WTC11 (cell line): Measurements from ENCODE around the gene SH3BP4. TPM values are rescaled to one million over a fixed set of nuclear protein-coding genes. Genes with fewer than 3 reads are reported as not detected.

Experiments
- ATAC-seq: fragments of 200-7000 bp; cut with Tn5 transposase; 2 replicates; pipeline ENCODE4 v1.10.0; 2021; ENCODE audit warnings: mild to moderate bottlenecking, moderate library complexity
- CTCF ChIA-PET: fragments of 300-600 bp; sonication (Branson Sonifier 250); formaldehyde crosslinking; loops from one replicate; lab custom pipeline; 2021; ENCODE audit warnings: antibody characterized with exemption; lab: Charles Lee
- POLR2A ChIA-PET: fragments of 350-600 bp; sonication (Branson Sonifier 250); formaldehyde crosslinking; loops from one replicate; lab custom pipeline; 2021; ENCODE audit warnings: antibody characterized with exemption; lab: Charles Lee
- DNase-seq: peaks from one replicate; pipeline ENCODE4 v3.0.0; 2021; ENCODE audit warnings: low spot score
- H3K27ac Mint-ChIP-seq: 2 replicates; pipeline ENCODE4 v1.8.0; 2021; ENCODE audit warnings: mixed read lengths
- H3K27me3 Mint-ChIP-seq: 2 replicates; pipeline ENCODE4 v1.8.0; 2021; ENCODE audit warnings: low read depth, mild to moderate bottlenecking, moderate library complexity, mixed read lengths
- H3K36me3 Mint-ChIP-seq: 2 replicates; pipeline ENCODE4 v1.8.0; 2021; ENCODE audit warnings: mixed read lengths
- H3K4me1 Mint-ChIP-seq: 2 replicates; pipeline ENCODE4 v1.8.0; 2022; ENCODE audit warnings: mixed read lengths
- H3K4me3 Mint-ChIP-seq: 2 replicates; pipeline ENCODE4 v1.8.0; 2021; ENCODE audit warnings: mild to moderate bottlenecking, moderate library complexity, mixed read lengths
- H3K9me3 Mint-ChIP-seq: 2 replicates; pipeline ENCODE4 v1.8.0; 2021; ENCODE audit warnings: mixed read lengths
- ATF1 ChIP-seq: sonication (generic); formaldehyde crosslinking; IDR thresholded peaks from 2 replicates; pipeline ENCODE4 v1.8.1; 2023; ENCODE audit warnings: mild to moderate bottlenecking, moderate library complexity, missing genetic modification reagents
- ATF6 ChIP-seq: sonication (generic); formaldehyde crosslinking; IDR thresholded peaks from 2 replicates; pipeline ENCODE4 v1.8.1; 2023; ENCODE audit warnings: mild to moderate bottlenecking, missing genetic modification reagents
- ERG ChIP-seq: fragments of 250-450 bp; sonication (Bioruptor Pico); IDR thresholded peaks from 2 replicates; pipeline ENCODE4 v1.8.0; 2021; ENCODE audit warnings: mild to moderate bottlenecking
- GRHL2 ChIP-seq: fragments of 250-450 bp; sonication (Bioruptor Pico); IDR thresholded peaks from 2 replicates; pipeline ENCODE4 v1.8.0; 2022; ENCODE audit warnings: mild to moderate bottlenecking, moderate library complexity; ENCODE audit not compliant: insufficient replicate concordance, severe bottlenecking
- GTF2I ChIP-seq: fragments of 250-450 bp; sonication (Bioruptor Pico); conservative IDR thresholded peaks from 2 replicates; pipeline ENCODE4 v1.4.0; 2021; ENCODE audit warnings: mild to moderate bottlenecking
- JAZF1 ChIP-seq: fragments of 250-450 bp; sonication (Bioruptor Pico); IDR thresholded peaks from 2 replicates; pipeline ENCODE4 v1.9.0; 2021; ENCODE audit warnings: moderate library complexity, mild to moderate bottlenecking, inconsistent platforms
- MYBL2 ChIP-seq: sonication (generic); formaldehyde crosslinking; IDR thresholded peaks from 2 replicates; pipeline ENCODE4 v1.8.1; 2023; ENCODE audit warnings: mild to moderate bottlenecking, moderate library complexity, missing genetic modification reagents
- NFE2L1 ChIP-seq: sonication (generic); formaldehyde crosslinking; IDR thresholded peaks from 2 replicates; pipeline ENCODE4 v1.8.1; 2023; ENCODE audit warnings: missing genetic modification reagents
- NR1H2 ChIP-seq: sonication (generic); formaldehyde crosslinking; IDR thresholded peaks from 2 replicates; pipeline ENCODE4 v1.9.0; 2021; ENCODE audit warnings: mild to moderate bottlenecking, moderate library complexity, missing genetic modification reagents
- SMAD4 ChIP-seq: sonication (generic); formaldehyde crosslinking; IDR thresholded peaks from 2 replicates; pipeline ENCODE4 v1.8.0; 2022; ENCODE audit warnings: mild to moderate bottlenecking, missing genetic modification reagents
- SP1 ChIP-seq: sonication (generic); formaldehyde crosslinking; conservative IDR thresholded peaks from 2 replicates; pipeline ENCODE4 v1.8.1; 2022; ENCODE audit warnings: missing genetic modification reagents
- TEAD1 ChIP-seq: sonication (generic); formaldehyde crosslinking; IDR thresholded peaks from 2 replicates; pipeline ENCODE4 v1.8.0; 2022; ENCODE audit warnings: mild to moderate bottlenecking, missing genetic modification reagents
- ZBTB21 ChIP-seq: sonication (generic); formaldehyde crosslinking; IDR thresholded peaks from 2 replicates; pipeline ENCODE4 v1.8.1; 2023; ENCODE audit warnings: mild to moderate bottlenecking, missing genetic modification reagents, borderline replicate concordance
- ZNF416 ChIP-seq: fragments of 250-450 bp; sonication (Bioruptor Pico); IDR thresholded peaks from 2 replicates; pipeline ENCODE4 v1.9.0; 2021; ENCODE audit warnings: mild to moderate bottlenecking, inconsistent platforms
- ZNF425 ChIP-seq: fragments of 250-450 bp; sonication (Bioruptor Pico); conservative IDR thresholded peaks from 2 replicates; pipeline ENCODE4 v1.9.0; 2021; ENCODE audit warnings: mild to moderate bottlenecking
- total RNA-seq: library from RNA; stranded (reverse); gene quantifications from 3 replicates; pipeline ENCODE4 v1.2.3, GENCODE V29; 2021
- TF ChIP-seq, protein P1 (sequence below): sonication (generic); formaldehyde crosslinking; IDR thresholded peaks from 2 replicates; pipeline ENCODE4 v1.8.0; 2023; ENCODE audit warnings: missing genetic modification reagents
- TF ChIP-seq, protein P2 (sequence below): sonication (generic); formaldehyde crosslinking; IDR thresholded peaks from 2 replicates; pipeline ENCODE4 v1.8.0; 2023; ENCODE audit warnings: missing genetic modification reagents, mild to moderate bottlenecking, borderline replicate concordance
- TF ChIP-seq, protein P3 (sequence below): sonication (generic); formaldehyde crosslinking; IDR thresholded peaks from 2 replicates; pipeline ENCODE4 v1.8.1; 2022; ENCODE audit warnings: low read depth, missing genetic modification reagents, borderline replicate concordance

Gene SH3BP4
- total RNA-seq, 1 experiment from 2014 or later = 44.4 TPM

DNA sequence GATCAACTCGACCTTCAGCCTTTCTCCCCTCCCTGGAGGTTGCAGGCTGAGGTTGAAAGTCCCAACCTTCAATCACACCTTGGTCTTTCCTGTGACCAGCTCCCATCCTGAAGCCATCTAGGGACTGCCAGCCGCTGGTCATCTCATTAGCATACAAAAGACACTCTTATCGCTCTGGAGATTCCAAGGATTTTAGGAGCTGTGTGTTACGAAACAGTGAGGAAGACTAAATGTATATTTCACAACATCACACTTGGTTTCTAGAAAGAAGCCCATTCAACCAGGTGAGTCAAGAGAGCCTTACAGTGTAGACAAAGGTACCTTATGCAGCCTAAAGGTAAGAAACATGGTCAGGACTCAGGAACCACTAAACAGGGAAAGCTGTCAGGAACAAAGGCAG is 126.4 kb downstream of the SH3BP4 start:
- CTCF ChIA-PET = no interaction called here
- no peaks in the 10 kb centered on the region for H3K36me3 Mint-ChIP-seq
- no peak for TF ChIP-seq SMAD4 (CRISPR knock-in tag)
- no peak for TF ChIP-seq MYBL2 (CRISPR knock-in tag)
- TF ChIP-seq ZNF425 (CRISPR knock-in tag) = no peak
- TF ChIP-seq ATF1 (CRISPR knock-in tag) = no peak
- TF ChIP-seq, protein P1, sequence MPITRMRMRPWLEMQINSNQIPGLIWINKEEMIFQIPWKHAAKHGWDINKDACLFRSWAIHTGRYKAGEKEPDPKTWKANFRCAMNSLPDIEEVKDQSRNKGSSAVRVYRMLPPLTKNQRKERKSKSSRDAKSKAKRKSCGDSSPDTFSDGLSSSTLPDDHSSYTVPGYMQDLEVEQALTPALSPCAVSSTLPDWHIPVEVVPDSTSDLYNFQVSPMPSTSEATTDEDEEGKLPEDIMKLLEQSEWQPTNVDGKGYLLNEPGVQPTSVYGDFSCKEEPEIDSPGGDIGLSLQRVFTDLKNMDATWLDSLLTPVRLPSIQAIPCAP = no peak
- TF ChIP-seq TEAD1 (CRISPR knock-in tag) = no peak
- TF ChIP-seq JAZF1 = no peak
- no peak for TF ChIP-seq ERG (CRISPR knock-in tag)
- TF ChIP-seq GTF2I (CRISPR knock-in tag) = no peak
- TF ChIP-seq, protein P2, sequence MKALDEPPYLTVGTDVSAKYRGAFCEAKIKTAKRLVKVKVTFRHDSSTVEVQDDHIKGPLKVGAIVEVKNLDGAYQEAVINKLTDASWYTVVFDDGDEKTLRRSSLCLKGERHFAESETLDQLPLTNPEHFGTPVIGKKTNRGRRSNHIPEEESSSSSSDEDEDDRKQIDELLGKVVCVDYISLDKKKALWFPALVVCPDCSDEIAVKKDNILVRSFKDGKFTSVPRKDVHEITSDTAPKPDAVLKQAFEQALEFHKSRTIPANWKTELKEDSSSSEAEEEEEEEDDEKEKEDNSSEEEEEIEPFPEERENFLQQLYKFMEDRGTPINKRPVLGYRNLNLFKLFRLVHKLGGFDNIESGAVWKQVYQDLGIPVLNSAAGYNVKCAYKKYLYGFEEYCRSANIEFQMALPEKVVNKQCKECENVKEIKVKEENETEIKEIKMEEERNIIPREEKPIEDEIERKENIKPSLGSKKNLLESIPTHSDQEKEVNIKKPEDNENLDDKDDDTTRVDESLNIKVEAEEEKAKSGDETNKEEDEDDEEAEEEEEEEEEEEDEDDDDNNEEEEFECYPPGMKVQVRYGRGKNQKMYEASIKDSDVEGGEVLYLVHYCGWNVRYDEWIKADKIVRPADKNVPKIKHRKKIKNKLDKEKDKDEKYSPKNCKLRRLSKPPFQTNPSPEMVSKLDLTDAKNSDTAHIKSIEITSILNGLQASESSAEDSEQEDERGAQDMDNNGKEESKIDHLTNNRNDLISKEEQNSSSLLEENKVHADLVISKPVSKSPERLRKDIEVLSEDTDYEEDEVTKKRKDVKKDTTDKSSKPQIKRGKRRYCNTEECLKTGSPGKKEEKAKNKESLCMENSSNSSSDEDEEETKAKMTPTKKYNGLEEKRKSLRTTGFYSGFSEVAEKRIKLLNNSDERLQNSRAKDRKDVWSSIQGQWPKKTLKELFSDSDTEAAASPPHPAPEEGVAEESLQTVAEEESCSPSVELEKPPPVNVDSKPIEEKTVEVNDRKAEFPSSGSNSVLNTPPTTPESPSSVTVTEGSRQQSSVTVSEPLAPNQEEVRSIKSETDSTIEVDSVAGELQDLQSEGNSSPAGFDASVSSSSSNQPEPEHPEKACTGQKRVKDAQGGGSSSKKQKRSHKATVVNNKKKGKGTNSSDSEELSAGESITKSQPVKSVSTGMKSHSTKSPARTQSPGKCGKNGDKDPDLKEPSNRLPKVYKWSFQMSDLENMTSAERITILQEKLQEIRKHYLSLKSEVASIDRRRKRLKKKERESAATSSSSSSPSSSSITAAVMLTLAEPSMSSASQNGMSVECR (CRISPR knock-in tag) = no peak
- no peak for TF ChIP-seq ATF6 (CRISPR knock-in tag)
- TF ChIP-seq SP1 (CRISPR knock-in tag) = no peak
- TF ChIP-seq ZNF416 (CRISPR knock-in tag) = no peak
- no peak for TF ChIP-seq NR1H2 (CRISPR knock-in tag)
- TF ChIP-seq GRHL2 (CRISPR knock-in tag) = no peak
- TF ChIP-seq NFE2L1 (CRISPR knock-in tag) = no peak
- TF ChIP-seq, protein P3, sequence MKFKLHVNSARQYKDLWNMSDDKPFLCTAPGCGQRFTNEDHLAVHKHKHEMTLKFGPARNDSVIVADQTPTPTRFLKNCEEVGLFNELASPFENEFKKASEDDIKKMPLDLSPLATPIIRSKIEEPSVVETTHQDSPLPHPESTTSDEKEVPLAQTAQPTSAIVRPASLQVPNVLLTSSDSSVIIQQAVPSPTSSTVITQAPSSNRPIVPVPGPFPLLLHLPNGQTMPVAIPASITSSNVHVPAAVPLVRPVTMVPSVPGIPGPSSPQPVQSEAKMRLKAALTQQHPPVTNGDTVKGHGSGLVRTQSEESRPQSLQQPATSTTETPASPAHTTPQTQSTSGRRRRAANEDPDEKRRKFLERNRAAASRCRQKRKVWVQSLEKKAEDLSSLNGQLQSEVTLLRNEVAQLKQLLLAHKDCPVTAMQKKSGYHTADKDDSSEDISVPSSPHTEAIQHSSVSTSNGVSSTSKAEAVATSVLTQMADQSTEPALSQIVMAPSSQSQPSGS = no peak
- TF ChIP-seq ZBTB21 = no peak
- TF ChIP-seq, all 79 proteins: peak for 0
- Mint-ChIP-seq H3K4me3 (no peak overlapping the region), H3K4me1 (no peaks in the 10 kb centered on the region), H3K9me3 (no peaks in the 10 kb centered on the region), H3K27ac (no peak overlapping the region), H3K27me3 (no peaks in the 10 kb centered on the region)
- no peak for DNase-seq
- POLR2A ChIA-PET = no interaction called here
- ATAC-seq = no peak
